ENCODE data around the gene HMHB1. TPM values are rescaled to one million over a fixed set of nuclear protein-coding genes. Genes with fewer than 3 reads are reported as not detected.

Gene HMHB1
- total and polyA plus RNA-seq, 2 experiments from 2014 or later, result not detected

DNA sequence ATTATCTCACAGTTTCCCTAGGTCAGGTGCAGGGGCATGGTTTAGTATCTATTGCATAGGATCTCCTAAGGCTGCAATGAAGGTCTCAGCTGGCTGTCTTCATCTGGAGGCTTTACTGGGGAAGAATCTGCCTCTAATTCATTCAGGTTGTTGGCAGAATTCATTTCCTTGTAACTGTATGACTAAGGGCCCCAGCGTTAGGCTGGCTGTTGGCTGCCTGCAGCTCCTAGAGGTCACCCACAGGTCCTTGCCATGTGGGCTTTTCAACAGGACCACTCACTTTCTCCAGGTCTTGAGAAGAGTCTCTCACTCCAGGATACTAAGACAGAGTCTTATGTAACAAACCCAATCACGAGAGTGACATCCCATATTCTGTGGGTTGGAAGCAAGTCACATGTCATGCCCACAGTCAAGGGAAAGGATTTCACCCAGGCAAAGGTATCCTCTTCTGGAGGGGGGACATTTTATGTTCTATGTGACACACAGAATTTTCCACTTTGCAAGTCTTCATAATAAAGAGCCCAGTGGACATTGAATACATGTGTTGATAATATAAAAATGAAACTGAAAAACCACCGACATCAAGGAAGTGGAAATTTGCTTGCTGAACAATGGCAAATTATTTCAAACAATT, 38.2 kb downstream of the HMHB1 start:
- Histone ChIP-seq H3K36me3 (no peaks in the 10 kb centered on the region), H3K9me3 (ENCODE audit: low read depth) (no peaks in the 10 kb centered on the region), H3K4me3 (no peak overlapping the region), H3K4me1 (ENCODE audit: low read depth) (no peaks in the 10 kb centered on the region), H3K27me3 (no peaks in the 10 kb centered on the region), H3K27ac (no peak overlapping the region)
- no peak for DNase-seq (ENCODE audit: low read depth in 1 of 2, low spot score in 1 of 2)
- TF ChIP-seq, protein P1, sequence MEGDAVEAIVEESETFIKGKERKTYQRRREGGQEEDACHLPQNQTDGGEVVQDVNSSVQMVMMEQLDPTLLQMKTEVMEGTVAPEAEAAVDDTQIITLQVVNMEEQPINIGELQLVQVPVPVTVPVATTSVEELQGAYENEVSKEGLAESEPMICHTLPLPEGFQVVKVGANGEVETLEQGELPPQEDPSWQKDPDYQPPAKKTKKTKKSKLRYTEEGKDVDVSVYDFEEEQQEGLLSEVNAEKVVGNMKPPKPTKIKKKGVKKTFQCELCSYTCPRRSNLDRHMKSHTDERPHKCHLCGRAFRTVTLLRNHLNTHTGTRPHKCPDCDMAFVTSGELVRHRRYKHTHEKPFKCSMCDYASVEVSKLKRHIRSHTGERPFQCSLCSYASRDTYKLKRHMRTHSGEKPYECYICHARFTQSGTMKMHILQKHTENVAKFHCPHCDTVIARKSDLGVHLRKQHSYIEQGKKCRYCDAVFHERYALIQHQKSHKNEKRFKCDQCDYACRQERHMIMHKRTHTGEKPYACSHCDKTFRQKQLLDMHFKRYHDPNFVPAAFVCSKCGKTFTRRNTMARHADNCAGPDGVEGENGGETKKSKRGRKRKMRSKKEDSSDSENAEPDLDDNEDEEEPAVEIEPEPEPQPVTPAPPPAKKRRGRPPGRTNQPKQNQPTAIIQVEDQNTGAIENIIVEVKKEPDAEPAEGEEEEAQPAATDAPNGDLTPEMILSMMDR (IDR thresholded peaks at IDR 0.05; ENCODE audit: low read depth, low read length), result no peak

- no peak for DNase-seq (ENCODE audit: low read depth in 1 of 2, low spot score in 1 of 2)
- Histone ChIP-seq H3K4me1 (ENCODE audit: low read depth) (no peaks in the 10 kb centered on the region), H3K9me3 (ENCODE audit: low read depth) (no peaks in the 10 kb centered on the region), H3K4me3 (no peak overlapping the region), H3K36me3 (no peaks in the 10 kb centered on the region), H3K27me3 (no peaks in the 10 kb centered on the region), H3K27ac (no peak overlapping the region)
- TF ChIP-seq, protein P1 (IDR thresholded peaks at IDR 0.05; ENCODE audit: low read depth, low read length), result no peak
These were observed 39.4 kb downstream of the HMHB1 start for GRCh38 chr5:143851383-143851782.

GRCh38 chr5:143860211-143860610, 48.2 kb downstream of the HMHB1 start:
- Histone ChIP-seq H3K27me3 (no peaks in the 10 kb centered on the region), H3K4me3 (no peak overlapping the region), H3K4me1 (ENCODE audit: low read depth) (no peaks in the 10 kb centered on the region), H3K9me3 (ENCODE audit: low read depth) (no peaks in the 10 kb centered on the region), H3K36me3 (no peaks in the 10 kb centered on the region), H3K27ac (no peak overlapping the region)
- no peak for DNase-seq (ENCODE audit: low read depth in 1 of 2, low spot score in 1 of 2)
- TF ChIP-seq, protein P1 (IDR thresholded peaks at IDR 0.05; ENCODE audit: low read depth, low read length), result no peak

DNA sequence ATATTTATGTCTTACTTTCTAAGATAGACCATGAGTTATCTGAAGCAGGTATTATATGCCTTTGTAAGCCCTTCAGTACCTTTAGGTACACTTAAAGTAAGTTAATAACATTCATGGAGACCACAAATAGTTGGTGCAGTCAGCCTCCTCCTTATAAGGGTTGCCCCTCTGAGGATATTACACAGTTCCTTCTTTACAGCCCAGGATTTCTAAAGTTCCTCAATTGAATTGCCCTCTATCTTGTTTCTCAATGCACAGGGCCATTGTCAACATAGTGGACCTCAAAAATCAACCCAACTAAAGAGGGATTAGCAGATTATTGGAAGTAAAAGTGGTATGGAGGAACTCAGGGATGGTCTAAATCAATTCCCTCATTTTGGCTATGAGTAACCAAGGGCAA, 50.3 kb downstream of the HMHB1 start:
- no peak for DNase-seq (ENCODE audit: low read depth in 1 of 2, low spot score in 1 of 2)
- Histone ChIP-seq H3K4me3 (no peak overlapping the region), H3K36me3 (no peaks in the 10 kb centered on the region), H3K9me3 (ENCODE audit: low read depth) (no peaks in the 10 kb centered on the region), H3K27ac (no peak overlapping the region), H3K4me1 (ENCODE audit: low read depth) (no peaks in the 10 kb centered on the region), H3K27me3 (no peaks in the 10 kb centered on the region)
- TF ChIP-seq, protein P1 (IDR thresholded peaks at IDR 0.05; ENCODE audit: low read depth, low read length), result no peak

DNA sequence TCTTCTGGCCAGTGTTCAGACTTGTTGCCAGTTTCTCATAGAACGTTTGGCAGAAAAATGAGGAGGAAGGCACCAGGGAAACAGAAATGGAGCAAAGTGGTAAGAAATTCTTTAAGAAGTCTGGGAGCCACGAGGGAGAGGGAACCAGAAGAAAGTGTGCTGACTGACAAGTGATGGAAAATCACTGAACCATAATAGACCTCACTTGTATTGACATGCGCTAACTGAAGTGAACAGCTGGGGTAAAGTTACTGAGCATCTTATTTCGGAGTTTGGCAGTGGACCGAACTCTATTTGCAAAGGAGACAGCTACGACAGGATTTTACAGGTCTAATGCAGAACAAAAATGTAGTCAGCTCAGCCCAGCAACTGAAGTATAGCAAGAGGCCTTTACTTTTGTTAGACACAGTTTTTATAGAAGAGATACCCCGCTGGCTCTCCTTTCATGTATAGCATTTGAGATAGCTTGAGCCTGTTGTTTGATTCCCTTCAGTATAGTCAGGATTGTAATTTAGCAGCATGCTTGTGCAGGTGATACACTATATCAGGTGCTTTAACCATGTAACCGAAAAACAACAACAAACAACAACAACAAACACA, 53.6 kb downstream of the HMHB1 start:
- H3K4me3 ChIP-seq, result no peak overlapping the region
- no peak overlapping the region for H3K27ac ChIP-seq
- H3K9me3 ChIP-seq (ENCODE audit: low read depth), result no peaks in the 10 kb centered on the region
- TF ChIP-seq, protein P1 (IDR thresholded peaks at IDR 0.05; ENCODE audit: low read depth, low read length), result no peak
- DNase-seq (ENCODE audit: low read depth in 1 of 2, low spot score in 1 of 2), result no peak
- H3K36me3 ChIP-seq, result no peaks in the 10 kb centered on the region
- H3K4me1 ChIP-seq (ENCODE audit: low read depth), result no peaks in the 10 kb centered on the region
- no peaks in the 10 kb centered on the region for H3K27me3 ChIP-seq

Measured in cardiac muscle cell (in vitro differentiated cells and primary cell).